Measurements from ENCODE around the gene RAD51.

The RAD51 gene

DNA sequence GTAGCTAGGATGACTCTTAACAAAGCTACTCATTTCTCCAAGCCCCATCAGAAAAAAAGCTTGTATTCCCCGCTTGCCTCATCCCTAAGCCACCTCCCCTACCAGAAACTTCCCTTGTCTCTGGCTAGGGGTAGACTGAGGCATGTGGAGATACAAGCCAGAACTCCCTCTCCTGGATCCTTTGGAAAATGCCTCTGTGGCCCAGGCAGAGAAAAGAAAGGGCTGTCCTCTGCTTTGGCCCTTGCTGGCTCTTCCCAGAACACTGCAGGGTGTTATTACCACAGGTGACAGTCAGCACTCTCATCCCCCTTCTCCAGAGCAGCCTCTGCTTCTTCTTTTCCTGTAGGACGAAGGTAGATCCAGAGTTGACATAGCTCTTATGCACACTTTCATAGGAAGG lies 44.9 kb downstream of the RAD51 start:
- TF ChIP-seq, protein P1, sequence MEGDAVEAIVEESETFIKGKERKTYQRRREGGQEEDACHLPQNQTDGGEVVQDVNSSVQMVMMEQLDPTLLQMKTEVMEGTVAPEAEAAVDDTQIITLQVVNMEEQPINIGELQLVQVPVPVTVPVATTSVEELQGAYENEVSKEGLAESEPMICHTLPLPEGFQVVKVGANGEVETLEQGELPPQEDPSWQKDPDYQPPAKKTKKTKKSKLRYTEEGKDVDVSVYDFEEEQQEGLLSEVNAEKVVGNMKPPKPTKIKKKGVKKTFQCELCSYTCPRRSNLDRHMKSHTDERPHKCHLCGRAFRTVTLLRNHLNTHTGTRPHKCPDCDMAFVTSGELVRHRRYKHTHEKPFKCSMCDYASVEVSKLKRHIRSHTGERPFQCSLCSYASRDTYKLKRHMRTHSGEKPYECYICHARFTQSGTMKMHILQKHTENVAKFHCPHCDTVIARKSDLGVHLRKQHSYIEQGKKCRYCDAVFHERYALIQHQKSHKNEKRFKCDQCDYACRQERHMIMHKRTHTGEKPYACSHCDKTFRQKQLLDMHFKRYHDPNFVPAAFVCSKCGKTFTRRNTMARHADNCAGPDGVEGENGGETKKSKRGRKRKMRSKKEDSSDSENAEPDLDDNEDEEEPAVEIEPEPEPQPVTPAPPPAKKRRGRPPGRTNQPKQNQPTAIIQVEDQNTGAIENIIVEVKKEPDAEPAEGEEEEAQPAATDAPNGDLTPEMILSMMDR (conservative IDR thresholded peaks at IDR 0.05; ENCODE audit: control insufficient read depth, insufficient read depth, low read depth, low read length), result peak; percentile 1
- H3K4me3 ChIP-seq (ENCODE audit: control insufficient read depth, low read depth, low read length), result no peak overlapping the region

DNA sequence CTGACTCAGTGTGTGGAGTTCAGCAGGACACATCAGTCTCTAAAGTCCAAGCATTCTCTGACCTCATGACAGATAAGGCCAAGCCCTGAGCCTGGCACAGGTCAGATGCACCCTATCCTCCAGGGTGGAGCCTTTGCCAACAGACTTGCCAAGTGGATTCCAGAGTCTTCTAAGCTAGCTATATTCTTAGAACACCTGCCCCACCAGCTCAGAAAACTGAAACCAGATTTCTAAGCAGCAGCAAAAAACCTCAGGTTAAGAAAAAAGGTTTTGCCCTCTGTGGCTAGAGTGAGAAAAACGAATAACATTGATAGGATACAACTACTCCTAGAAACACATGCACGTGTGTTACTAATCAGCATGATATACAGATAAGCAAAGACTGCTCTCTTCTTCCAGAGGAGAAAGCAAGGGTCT lies 48.5 kb downstream of the RAD51 start:
- DNase-seq (ENCODE audit: low read depth), result no peak
- H3K4me3 ChIP-seq (ENCODE audit: control insufficient read depth, low read depth, low read length), result no peak overlapping the region
- TF ChIP-seq, protein P1 (conservative IDR thresholded peaks at IDR 0.05; ENCODE audit: control insufficient read depth, insufficient read depth, low read depth, low read length), result no peak

More for the DNA sequence above, 44.9 kb downstream of the RAD51 start:
- DNase-seq (ENCODE audit: low read depth), result no peak

DNA sequence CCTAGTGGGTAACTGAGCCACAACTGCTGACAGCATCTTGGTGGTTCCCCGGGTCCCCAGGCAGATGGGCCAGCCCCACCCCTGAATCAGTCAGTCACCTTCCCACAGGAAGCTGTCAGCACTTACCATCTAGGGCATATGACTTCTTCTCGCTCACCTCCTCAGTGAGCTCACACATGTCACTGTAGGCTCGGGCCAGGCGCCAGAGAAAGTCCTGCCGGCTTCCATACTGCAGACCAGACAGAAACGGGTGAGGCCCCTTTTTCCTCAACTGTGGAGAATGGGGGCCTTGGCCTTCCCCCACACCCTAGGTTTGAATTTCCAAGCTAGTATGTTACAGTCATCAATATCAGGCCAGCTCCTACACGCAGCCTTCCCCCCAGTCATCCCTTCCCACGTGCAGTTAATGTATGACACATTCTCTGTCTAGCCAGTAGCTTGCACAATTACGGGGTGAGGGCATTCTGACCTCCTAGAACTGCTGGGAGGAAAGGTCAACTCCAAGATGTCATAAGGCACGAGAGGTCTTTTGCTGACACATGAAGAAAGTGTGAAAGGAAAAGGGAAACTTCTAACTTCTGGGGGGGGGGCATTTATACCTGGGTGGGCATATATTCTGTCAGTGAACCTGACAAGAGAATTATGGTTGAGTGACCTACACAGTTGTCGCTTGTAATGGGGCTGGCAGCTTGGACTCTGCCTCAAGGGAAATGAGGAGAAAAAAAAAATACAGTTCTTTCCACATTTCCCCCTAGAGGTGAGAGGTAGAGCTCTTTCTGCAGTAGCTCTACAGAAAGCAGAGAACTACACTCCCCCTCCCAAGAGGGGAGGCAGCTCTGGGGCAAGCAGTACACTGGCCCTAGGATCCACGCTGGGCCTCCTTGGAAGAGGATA lies 49.2 kb downstream of the RAD51 start:
- TF ChIP-seq, protein P1 (conservative IDR thresholded peaks at IDR 0.05; ENCODE audit: control insufficient read depth, insufficient read depth, low read depth, low read length), result no peak
- peak; percentile 94 for DNase-seq (ENCODE audit: low read depth)
- H3K4me3 ChIP-seq (ENCODE audit: control insufficient read depth, low read depth, low read length), result no peak overlapping the region

DNA sequence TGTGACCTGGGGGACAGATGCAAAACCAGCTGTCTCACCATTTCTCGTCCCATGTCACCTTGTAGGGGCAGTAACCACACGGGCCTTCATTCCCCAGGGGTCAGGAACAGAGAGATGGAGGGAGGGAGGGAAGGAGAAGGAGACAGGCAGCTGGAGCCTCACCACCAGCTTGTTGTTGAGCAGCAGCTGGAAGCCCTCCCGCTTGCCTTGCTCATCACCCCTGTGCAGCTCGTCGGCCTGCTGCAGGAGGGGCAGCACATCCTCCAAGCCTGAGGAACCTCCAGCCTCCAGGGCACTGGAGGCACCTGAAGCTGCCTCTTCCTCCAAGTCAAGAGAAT lies 49.8 kb downstream of the RAD51 start:
- no peak for DNase-seq (ENCODE audit: low read depth)
- no peak overlapping the region for H3K4me3 ChIP-seq (ENCODE audit: control insufficient read depth, low read depth, low read length)
- TF ChIP-seq, protein P1 (conservative IDR thresholded peaks at IDR 0.05; ENCODE audit: control insufficient read depth, insufficient read depth, low read depth, low read length), result no peak

DNA sequence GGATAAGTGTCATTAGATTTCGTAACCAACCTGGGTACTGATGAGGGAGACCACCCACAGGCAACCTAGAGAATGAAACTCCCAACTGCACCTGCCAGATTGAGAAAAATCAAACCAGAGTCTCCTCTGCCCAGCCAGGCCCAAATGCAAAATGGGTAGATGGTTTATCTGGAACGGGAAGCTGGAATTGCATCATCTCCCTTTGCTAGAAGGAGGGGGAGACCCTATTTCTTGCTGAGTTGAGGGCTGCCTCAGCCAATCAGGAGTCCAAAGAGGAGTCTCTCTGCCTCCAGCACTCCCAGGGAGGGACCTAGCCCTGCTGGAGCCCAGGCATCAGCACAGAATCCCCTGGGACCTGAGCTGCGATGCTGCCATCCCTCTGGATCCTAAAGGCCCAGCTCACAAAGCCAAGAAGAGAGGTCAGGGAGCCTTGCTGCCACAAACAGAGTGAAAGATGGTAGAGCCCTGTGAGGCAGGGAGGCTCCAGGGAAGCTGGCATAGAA lies 52.0 kb downstream of the RAD51 start:
- DNase-seq (ENCODE audit: low read depth), result peak; percentile 36
- TF ChIP-seq, protein P1 (conservative IDR thresholded peaks at IDR 0.05; ENCODE audit: control insufficient read depth, insufficient read depth, low read depth, low read length), result no peak

DNA sequence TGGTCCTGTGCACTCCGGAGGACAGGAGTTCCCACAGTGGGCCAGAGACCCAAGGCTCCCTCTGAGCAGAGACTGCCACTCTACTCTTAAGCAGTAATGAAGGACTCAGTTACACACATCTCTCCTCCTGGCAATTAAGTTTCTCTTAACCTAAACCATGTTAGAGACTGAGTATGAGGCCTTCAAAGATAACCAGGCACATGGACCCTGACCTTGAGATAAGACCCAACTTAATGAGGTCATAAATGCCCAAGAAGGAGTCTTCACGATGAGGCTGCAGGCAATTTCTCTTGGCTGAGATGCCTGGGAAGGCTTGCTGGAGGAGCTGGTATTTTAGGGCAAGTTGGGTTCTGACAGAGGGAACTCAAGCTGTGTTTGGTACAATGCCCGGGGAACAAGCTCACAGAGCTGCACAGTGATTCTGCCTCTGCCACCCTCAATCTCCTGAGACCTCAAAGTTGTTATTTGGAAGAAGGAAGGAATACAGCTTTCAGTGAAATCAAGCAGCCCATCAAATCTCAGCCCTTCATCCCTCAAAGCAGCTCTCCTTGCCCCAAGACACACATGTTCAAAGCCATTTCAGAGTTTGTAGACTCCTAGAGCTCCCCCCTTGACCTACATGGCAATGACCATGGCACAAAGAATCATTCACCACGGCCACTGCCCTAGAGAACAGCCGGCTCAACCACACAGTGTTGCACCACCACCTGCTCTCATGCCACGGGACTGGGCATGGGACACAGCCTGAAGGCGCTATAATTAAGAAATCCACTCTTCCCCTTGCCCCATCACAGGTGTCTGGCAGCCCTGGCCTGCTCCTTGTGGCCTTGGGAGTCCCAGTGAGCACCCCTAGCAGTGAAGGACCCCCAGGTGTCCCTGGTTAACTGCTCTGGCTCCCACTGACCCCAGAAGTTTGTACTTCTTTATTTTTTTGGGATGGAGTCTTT lies 53.0 kb downstream of the RAD51 start:
- TF ChIP-seq, protein P1 (conservative IDR thresholded peaks at IDR 0.05; ENCODE audit: control insufficient read depth, insufficient read depth, low read depth, low read length), result no peak
- no peak for DNase-seq (ENCODE audit: low read depth)
- no peak overlapping the region for H3K4me3 ChIP-seq (ENCODE audit: control insufficient read depth, low read depth, low read length)

More for the DNA sequence above, 52.0 kb downstream of the RAD51 start:
- no peak overlapping the region for H3K4me3 ChIP-seq (ENCODE audit: control insufficient read depth, low read depth, low read length)

All from fibroblast of mammary gland (primary cell).